Spinal cord (tissue), 10 donors: ENCODE results near the gene PCP4. TPM values are rescaled to one million over a fixed set of nuclear protein-coding genes. Genes with fewer than 3 reads are reported as not detected.
"Not testable (repeated sequence)": the region's sequence is repeated elsewhere in the genome, so short reads cannot be mapped to it uniquely, and the experiment has no call there.

ENCODE experiments used
- DNase-seq, 6 donors: peaks; one replicate each; pipeline versions ENCODE4 v3.0.0 to v3.0.0-alpha.2; 2013 to 2015; ENCODE audit warnings: low spot score in 6 of 6, low read depth in 4 of 6
- H3K27ac ChIP-seq: one replicate; pipeline ENCODE4 v1.5.1; 2013; ENCODE audit warnings: low read depth, low read length, control low read depth
- H3K27me3 ChIP-seq: one replicate; pipeline ENCODE4 v1.6.1; 2013; ENCODE audit warnings: low read length; ENCODE audit not compliant: control insufficient read depth, insufficient read depth
- H3K36me3 ChIP-seq: one replicate; pipeline ENCODE4 v1.6.1; 2013; ENCODE audit warnings: low read length; ENCODE audit not compliant: control insufficient read depth, insufficient read depth
- H3K4me1 ChIP-seq: one replicate; pipeline ENCODE4 v1.6.1; 2013; ENCODE audit warnings: low read length; ENCODE audit not compliant: control insufficient read depth, insufficient read depth
- H3K4me3 ChIP-seq: one replicate; pipeline ENCODE4 v1.5.1; 2013; ENCODE audit warnings: low read depth, low read length, control low read depth
- H3K9me3 ChIP-seq: one replicate; pipeline ENCODE4 v1.6.1; 2013; ENCODE audit warnings: low read length; ENCODE audit not compliant: control insufficient read depth, insufficient read depth
- WGBS: methylation state at CpG from one replicate; pipeline ENCODE4 v1.1.5; 2013; ENCODE audit warnings: missing lambda C conversion rate; ENCODE audit not compliant: insufficient coverage; 5-methylcytosine and 5-hydroxymethylcytosine counted together
- polyA plus RNA-seq, 2 donors: library from polyadenylated mRNA; unstranded; fragments of 120-200 nt; gene quantifications; one replicate each; pipeline ENCODE4 v1.2.1, GENCODE V29; 2013; ENCODE audit not compliant: insufficient read length in 2 of 2
- total RNA-seq, 2 donors: library from RNA; depleted of rRNA in 1 of 2; stranded (reverse); fragments of 120-200 nt in 1 of 2; fragments of >200 nt in 1 of 2; gene quantifications; one replicate each; pipeline versions ENCODE4 v1.2.3 to v1.2.4, GENCODE V29; 2013 to 2014
- donor health status: healthy.

Gene PCP4
- total and polyA plus RNA-seq, 4 donors, result 25.8 to 213 (median 97.5) TPM

GRCh38 chr21:39882839-39883195, 15.6 kb downstream of the PCP4 start:
- Histone ChIP-seq H3K9me3 (no peaks in the 10 kb centered on the region), H3K27me3 (no peaks in the 10 kb centered on the region), H3K4me1 (peaks cover 19% of the 10 kb centered on the region), H3K27ac (no peak overlapping the region), H3K36me3 (no peaks in the 10 kb centered on the region), H3K4me3 (no peak overlapping the region)
- WGBS, result no CpG with 5 or more reads among the region's 3 CpGs
- DNase-seq, result no peak

GRCh38 chr21:39885119-39885848, 18.0 kb downstream of the PCP4 start:
- WGBS, result 27% methylated on average over 12 of the region's 17 CpGs
- H3K4me1 ChIP-seq, result peaks cover 25% of the 10 kb centered on the region
- peaks cover 6% of the 10 kb centered on the region for H3K36me3 ChIP-seq
- H3K27me3 ChIP-seq, result no peaks in the 10 kb centered on the region
- H3K4me3 ChIP-seq, result no peak overlapping the region
- H3K27ac ChIP-seq, result peak overlapping the region; percentile 75
- peak in 5 of 6 donors; percentile 47 to 88 (median 68) for DNase-seq
- H3K9me3 ChIP-seq, result no peaks in the 10 kb centered on the region

GRCh38 chr21:39888848-39889247, 21.6 kb downstream of the PCP4 start:
- no peak overlapping the region for H3K4me3 ChIP-seq
- H3K27ac ChIP-seq, result no peak overlapping the region

GRCh38 chr21:39891111-39891510, 23.9 kb downstream of the PCP4 start:
- Histone ChIP-seq H3K27ac (no peak overlapping the region), H3K4me3 (no peak overlapping the region), H3K36me3 (peaks cover 6% of the 10 kb centered on the region), H3K9me3 (no peaks in the 10 kb centered on the region), H3K4me1 (peaks cover 9% of the 10 kb centered on the region), H3K27me3 (no peaks in the 10 kb centered on the region)
- WGBS, result 97% methylated on average over 5 of the region's 5 CpGs
- no peak for DNase-seq

More at GRCh38 chr21:39888848-39889247, 21.6 kb downstream of the PCP4 start:
- DNase-seq, result no peak
- Histone ChIP-seq H3K36me3 (peaks cover 6% of the 10 kb centered on the region), H3K27me3 (no peaks in the 10 kb centered on the region), H3K4me1 (peaks cover 24% of the 10 kb centered on the region), H3K9me3 (no peaks in the 10 kb centered on the region)
- WGBS, result 94% methylated on average over 6 of the region's 9 CpGs

GRCh38 chr21:39891863-39892262, 24.6 kb downstream of the PCP4 start:
- H3K27ac ChIP-seq, H3K4me3 ChIP-seq, DNase-seq, H3K4me1 ChIP-seq, H3K36me3 ChIP-seq, H3K27me3 ChIP-seq, H3K9me3 ChIP-seq: not testable (repeated sequence)
- 96% methylated on average over 4 of the region's 12 CpGs for WGBS

- no peak overlapping the region for H3K4me3 ChIP-seq
- no peak for DNase-seq
- H3K36me3 ChIP-seq, result no peaks in the 10 kb centered on the region
- H3K27me3 ChIP-seq, result no peaks in the 10 kb centered on the region
- WGBS, result no CpG with 5 or more reads among the region's 5 CpGs
- no peaks in the 10 kb centered on the region for H3K4me1 ChIP-seq
- H3K9me3 ChIP-seq, result no peaks in the 10 kb centered on the region
- H3K27ac ChIP-seq, result no peak overlapping the region
These were observed 33.3 kb downstream of the PCP4 start for GRCh38 chr21:39900491-39900890.

GRCh38 chr21:39900911-39901310, 33.7 kb downstream of the PCP4 start:
- H3K27me3 ChIP-seq, result no peaks in the 10 kb centered on the region
- H3K4me1 ChIP-seq, result no peaks in the 10 kb centered on the region
- no peaks in the 10 kb centered on the region for H3K36me3 ChIP-seq
- peak in 1 of 6 donors; percentile 44 for DNase-seq
- H3K9me3 ChIP-seq, result no peaks in the 10 kb centered on the region
- no peak overlapping the region for H3K27ac ChIP-seq
- H3K4me3 ChIP-seq, result no peak overlapping the region

GRCh38 chr21:39902986-39903385, 35.7 kb downstream of the PCP4 start:
- peak in 2 of 6 donors; percentile 24 to 50 for DNase-seq
- no peaks in the 10 kb centered on the region for H3K9me3 ChIP-seq
- no peaks in the 10 kb centered on the region for H3K27me3 ChIP-seq
- no peaks in the 10 kb centered on the region for H3K36me3 ChIP-seq
- no peak overlapping the region for H3K27ac ChIP-seq
- no peaks in the 10 kb centered on the region for H3K4me1 ChIP-seq
- 57% methylated on average over 1 of the region's 5 CpGs for WGBS
- no peak overlapping the region for H3K4me3 ChIP-seq

- no peaks in the 10 kb centered on the region for H3K9me3 ChIP-seq
- WGBS, result 82% methylated on average over 2 of the region's 3 CpGs
These were observed 37.2 kb downstream of the PCP4 start for GRCh38 chr21:39904457-39904856.

GRCh38 chr21:39908265-39908923, 41.2 kb downstream of the PCP4 start:
- Histone ChIP-seq H3K9me3 (no peaks in the 10 kb centered on the region), H3K27ac (no peak overlapping the region), H3K4me1 (peaks cover 7% of the 10 kb centered on the region), H3K36me3 (no peaks in the 10 kb centered on the region), H3K4me3 (no peak overlapping the region), H3K27me3 (no peaks in the 10 kb centered on the region)
- no peak for DNase-seq
- WGBS, result 83% methylated on average over 6 of the region's 9 CpGs

More at GRCh38 chr21:39904457-39904856, 37.2 kb downstream of the PCP4 start:
- DNase-seq, result no peak
- Histone ChIP-seq H3K4me3 (no peak overlapping the region), H3K36me3 (no peaks in the 10 kb centered on the region), H3K27ac (no peak overlapping the region), H3K27me3 (no peaks in the 10 kb centered on the region), H3K4me1 (peaks cover 4% of the 10 kb centered on the region)
